H7 (cell line): Measurements from ENCODE around the gene DNAJC5. TPM values are rescaled to one million over a fixed set of nuclear protein-coding genes. Genes with fewer than 3 reads are reported as not detected.

Experiments
- DNase-seq: peaks from one replicate; pipeline ENCODE4 v3.0.0; 2012
- H3K27me3 ChIP-seq: 2 replicates; pipeline ENCODE4 v1.6.0; 2011; ENCODE audit warnings: mild to moderate bottlenecking, low read length; ENCODE audit not compliant: control insufficient read depth, insufficient read depth
- H3K36me3 ChIP-seq: replicated peaks from 2 replicates; pipeline ENCODE4 v1.5.1; 2011; ENCODE audit warnings: low read length; ENCODE audit not compliant: control insufficient read depth, insufficient read depth
- H3K4me3 ChIP-seq: 2 replicates; pipeline ENCODE4 v1.5.1; 2011; ENCODE audit warnings: low read depth, mild to moderate bottlenecking, control low read depth, low read length, moderate library complexity; ENCODE audit not compliant: insufficient read depth
- total RNA-seq: library from RNA; depleted of rRNA; stranded (reverse); fragments of >200 nt; shearing (Covaris generic); gene quantifications from 2 replicates; pipeline ENCODE4 v1.2.3, GENCODE V29; 2014

The DNAJC5 gene
- total RNA-seq, 1 experiment from 2014 or later: 30.8 TPM

- Histone ChIP-seq H3K4me3 (no peak overlapping the region), H3K27me3 (no peaks in the 10 kb centered on the region), H3K36me3 (peaks cover 12% of the 10 kb centered on the region)
- DNase-seq: no peak
These were observed 48.3 kb downstream of the DNAJC5 start for GRCh38 chr20:63942969-63943807.

GRCh38 chr20:63943808-63944077 lies 48.8 kb downstream of the DNAJC5 start:
- DNase-seq: no peak
- H3K4me3 ChIP-seq: no peak overlapping the region
- H3K27me3 ChIP-seq: no peaks in the 10 kb centered on the region
- H3K36me3 ChIP-seq: peaks cover 12% of the 10 kb centered on the region

DNA sequence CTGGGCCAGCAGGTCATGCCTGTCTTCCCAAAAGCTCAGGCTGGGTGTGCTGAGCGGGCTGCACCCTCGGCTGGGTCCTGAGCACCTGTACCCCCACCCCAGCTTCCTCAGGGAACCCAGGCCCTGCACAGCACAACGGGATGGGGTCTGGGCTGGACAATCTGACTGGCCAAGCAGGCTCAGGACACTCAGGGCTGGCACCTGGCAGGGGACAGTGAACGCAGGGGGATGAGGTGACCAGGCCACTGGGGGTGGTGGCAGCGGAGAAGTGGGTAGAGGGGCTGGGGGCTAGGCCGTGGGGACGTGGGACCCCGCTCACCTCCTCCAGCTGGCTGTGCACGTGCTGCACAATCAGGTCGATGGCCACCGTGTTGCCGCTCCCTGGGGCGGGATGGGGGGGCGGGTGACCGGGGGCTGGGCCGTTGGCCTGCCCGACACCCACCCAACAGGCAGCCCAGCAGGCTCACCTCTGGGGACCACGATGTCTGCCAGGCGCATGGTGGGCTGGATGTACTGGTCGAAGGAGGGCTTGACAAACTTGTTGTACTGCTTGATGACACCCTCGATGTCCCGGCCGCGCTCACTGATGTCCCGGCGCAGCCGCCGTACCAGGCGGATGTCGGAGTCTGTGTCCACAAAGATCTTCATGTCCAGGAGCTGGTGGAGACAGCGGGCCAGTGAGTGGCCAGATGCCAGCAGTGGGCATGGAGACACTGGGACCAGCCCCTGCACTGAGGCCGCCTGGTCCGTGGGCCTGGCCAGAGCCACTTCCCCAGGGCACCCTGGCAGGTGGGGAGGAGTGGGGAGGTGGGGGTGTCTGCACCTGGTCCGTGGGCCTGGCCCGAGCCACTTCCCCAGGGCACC lies 49.4 kb downstream of the DNAJC5 start:
- Histone ChIP-seq H3K27me3 (no peaks in the 10 kb centered on the region), H3K4me3 (no peak overlapping the region), H3K36me3 (peaks cover 12% of the 10 kb centered on the region)
- DNase-seq: no peak

DNA sequence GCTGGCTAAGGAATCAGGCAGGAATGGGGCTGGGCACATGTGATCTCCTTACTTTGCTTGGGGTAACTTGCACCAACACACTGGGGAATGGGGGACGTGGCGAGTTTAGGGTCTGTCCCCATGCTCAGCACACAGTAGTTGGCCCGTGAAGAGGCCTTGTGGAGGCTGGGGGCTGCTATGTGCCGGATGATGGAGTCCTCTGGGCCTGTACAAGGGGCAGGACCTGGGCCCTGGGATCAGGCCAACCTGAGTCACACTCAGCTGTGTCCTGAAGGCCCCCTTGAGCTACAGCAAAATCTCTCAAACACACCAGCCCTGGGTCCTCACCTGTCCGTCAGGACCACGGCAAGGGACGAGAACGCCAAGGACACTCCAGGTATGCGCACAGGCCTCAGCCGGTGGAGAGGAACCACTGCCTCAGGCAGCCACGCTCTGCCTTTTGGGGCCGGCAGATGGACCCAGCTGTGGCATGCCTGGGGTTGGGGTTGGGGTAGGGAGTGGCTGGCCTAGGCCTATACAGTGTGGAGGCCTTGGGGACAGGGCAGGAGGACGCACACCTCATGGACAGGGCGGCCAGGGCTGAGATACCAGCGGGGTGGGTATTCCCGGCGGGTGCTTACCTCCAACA lies 50.2 kb downstream of the DNAJC5 start:
- Histone ChIP-seq H3K27me3 (no peaks in the 10 kb centered on the region), H3K36me3 (peaks cover 12% of the 10 kb centered on the region), H3K4me3 (no peak overlapping the region)
- DNase-seq: no peak

DNA sequence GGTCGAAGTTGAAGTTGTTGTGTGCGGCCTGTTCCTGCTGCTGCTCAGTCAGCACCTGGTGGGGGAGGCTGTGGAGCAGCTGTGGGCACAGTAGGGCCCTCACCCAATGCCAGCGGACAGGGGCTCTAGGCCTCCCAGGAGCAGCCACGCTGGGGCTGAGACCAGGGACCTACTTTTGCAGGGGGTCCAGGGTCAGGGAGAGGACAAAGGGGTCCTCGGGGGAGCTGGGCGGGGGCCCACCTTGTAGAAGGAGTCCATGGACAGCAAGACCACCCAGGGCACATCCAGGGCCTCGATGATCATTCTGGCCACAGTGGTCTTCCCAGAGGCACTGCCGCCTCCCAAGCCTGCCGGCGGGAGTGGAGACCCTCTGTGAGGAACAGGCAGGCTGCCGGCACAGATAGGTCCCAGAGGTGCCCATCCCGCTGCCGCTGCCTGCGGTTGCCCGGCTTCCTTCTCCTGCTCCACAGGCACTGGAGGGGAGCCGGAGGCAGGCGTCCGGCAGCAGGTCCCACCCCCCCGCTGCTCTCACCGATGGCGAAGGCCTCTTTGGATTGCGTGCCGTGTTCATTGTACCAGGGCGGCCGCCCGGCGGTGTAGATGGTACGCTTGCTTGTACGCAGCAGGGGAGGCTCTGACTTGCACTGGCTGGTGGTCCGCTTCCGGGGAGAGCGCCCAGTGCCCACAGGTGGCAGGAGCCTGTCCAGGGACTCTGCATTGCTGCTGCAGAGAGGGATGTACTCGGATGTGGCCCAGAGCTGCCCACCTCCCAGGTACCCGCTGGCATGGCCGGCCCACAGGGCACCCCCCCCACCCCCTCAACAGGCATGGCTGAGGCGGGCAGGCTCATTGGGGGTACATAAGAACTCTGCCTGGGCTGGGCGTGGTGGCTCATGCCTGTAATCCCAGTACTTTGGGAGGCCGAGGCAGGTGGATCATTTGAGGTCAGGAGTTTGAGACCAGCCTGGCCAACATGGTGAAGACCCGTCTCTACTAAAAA lies 51.3 kb downstream of the DNAJC5 start:
- Histone ChIP-seq H3K4me3 (no peak overlapping the region), H3K36me3 (peaks cover 12% of the 10 kb centered on the region), H3K27me3 (no peaks in the 10 kb centered on the region)
- no peak for DNase-seq

DNA sequence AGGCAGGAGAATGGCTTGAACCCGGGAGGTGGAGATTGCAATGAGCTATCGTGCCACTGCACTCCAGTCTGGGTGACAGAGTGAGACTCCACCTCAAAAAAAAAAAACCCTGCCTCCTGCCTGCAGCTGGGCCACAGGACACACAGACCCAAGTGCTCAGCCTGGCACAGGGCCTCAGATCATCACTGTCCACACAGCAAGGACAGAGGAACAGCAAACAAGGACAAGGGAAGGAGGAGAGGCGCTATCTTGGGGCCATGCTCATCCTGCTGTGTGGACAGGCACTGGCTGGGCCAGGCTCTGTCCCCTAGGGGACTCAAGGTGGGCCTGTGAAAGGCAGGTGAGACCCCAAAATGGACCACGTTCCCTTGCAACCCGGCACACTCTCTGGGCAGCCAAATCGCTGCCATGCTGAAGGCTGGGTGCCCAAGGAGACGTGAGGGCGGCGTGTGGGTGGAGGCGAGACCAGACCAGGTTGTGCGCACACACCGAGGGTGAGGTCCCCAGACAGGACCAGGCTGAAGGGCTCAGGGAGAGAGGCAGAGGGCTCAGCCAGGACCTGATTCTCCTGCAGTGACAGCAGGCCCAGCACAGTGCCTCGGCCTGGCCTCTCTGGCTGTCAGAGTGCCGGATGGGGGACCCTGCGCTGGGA lies 52.2 kb downstream of the DNAJC5 start:
- peaks cover 12% of the 10 kb centered on the region for H3K36me3 ChIP-seq
- H3K27me3 ChIP-seq: no peaks in the 10 kb centered on the region
- H3K4me3 ChIP-seq: no peak overlapping the region
- no peak for DNase-seq

- DNase-seq: no peak
- Histone ChIP-seq H3K27me3 (no peaks in the 10 kb centered on the region), H3K4me3 (no peak overlapping the region), H3K36me3 (peaks cover 12% of the 10 kb centered on the region)
These were observed 52.9 kb downstream of the DNAJC5 start for GRCh38 chr20:63947638-63948456.

DNA sequence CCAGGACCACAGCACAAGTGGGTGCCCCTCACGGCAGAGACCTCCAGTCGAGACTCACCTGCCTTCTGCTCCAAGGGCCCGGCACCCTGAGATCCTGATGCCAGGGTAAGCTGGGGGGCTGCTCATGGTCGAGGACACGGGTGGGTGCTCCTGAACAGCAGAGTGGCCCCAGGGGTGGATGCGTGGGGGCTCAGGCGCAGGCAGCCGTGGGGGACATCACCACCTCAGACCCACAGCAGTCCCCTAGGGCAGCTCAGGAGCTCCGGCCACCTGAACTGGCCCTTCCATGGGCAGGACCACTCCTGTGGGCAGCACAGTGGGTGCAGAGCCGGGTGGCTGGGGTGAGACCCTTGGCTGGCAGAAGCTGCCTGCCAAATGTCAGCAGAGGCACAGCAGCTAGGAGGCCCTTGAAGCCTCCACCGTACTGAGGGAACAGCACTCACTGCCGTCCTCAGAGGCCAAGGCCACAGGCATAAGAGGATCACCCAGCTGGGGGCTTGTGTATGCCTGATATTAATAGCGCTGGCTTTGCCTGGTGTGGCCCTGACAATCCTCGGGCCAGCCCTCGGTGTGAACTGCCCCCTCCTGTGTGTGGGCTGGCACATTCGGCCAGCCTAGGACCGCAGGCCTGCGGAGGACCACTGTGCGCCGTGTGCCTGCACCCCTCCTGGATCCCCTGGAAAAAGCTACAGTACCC lies 55.9 kb downstream of the DNAJC5 start:
- H3K36me3 ChIP-seq: no peaks in the 10 kb centered on the region; the same call in 1 of the 2 replicates
- no peak overlapping the region for H3K4me3 ChIP-seq
- no peaks in the 10 kb centered on the region for H3K27me3 ChIP-seq
- no peak for DNase-seq

DNA sequence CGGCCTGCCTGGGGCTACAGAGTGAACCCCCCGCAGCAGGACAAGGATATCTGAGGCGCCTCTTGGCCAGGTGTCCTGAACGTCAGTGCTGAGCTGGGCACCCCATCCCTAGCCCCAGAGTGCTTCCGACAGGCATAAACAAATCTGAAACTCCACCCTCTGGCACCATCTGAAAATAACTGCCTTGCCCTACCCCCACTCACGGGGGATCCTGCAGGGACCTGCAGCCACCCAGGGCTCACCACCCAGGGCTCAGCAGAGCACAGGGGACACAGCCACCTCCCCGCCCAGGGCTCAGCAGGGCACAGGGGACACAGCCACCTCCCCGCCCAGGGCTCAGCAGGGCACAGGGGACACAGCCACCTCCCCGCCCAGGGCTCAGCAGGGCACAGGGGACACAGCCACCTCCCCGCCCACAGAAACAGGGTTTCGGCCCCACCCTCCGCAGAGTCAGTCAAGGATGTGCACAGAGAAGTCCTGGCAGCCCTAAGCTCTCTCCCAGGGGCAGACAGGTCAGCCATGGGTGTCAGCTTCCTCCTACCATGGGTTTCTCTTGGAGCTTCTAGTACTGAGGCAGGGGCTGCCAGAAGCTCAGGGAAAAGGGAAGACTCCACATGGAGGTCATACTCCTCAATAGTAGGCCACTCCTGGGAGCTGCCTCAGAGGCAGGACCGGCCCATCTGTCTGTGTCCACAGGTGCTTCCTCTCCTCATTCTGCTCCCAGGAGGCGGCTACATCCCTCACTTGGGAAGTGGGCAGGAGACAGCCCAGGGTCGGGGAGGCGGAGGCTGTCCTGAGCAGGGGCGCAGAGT lies 56.7 kb downstream of the DNAJC5 start:
- no peaks in the 10 kb centered on the region for H3K27me3 ChIP-seq
- H3K4me3 ChIP-seq: no peak overlapping the region
- DNase-seq: no peak
- H3K36me3 ChIP-seq: no peaks in the 10 kb centered on the region; the same call in 1 of the 2 replicates

GRCh38 chr20:63952210-63952535 lies 57.2 kb downstream of the DNAJC5 start:
- H3K4me3 ChIP-seq: no peak overlapping the region
- H3K27me3 ChIP-seq: no peaks in the 10 kb centered on the region
- no peaks in the 10 kb centered on the region; the same call in 1 of the 2 replicates for H3K36me3 ChIP-seq
- no peak for DNase-seq

GRCh38 chr20:63952769-63953168 lies 57.8 kb downstream of the DNAJC5 start:
- Histone ChIP-seq H3K27me3 (no peaks in the 10 kb centered on the region), H3K36me3 (no peaks in the 10 kb centered on the region; the same call in 1 of the 2 replicates), H3K4me3 (no peak overlapping the region)
- DNase-seq: no peak
